ENCODE measurements around the gene PIEZO2.
"Not testable (repeated sequence)": the region's sequence is repeated elsewhere in the genome, so short reads cannot be mapped to it uniquely, and the experiment has no call there.

The PIEZO2 gene

GRCh38 chr18:10620670-10621329, 528.6 kb downstream of the PIEZO2 start:
- DNase-seq (ENCODE audit: low read depth in 2 of 2), result not testable (repeated sequence)
